ENCODE measurements around the gene MVB12B.
A peak's percentile ranks its signal among the peaks of the same experiment; 100 is the strongest.
"Not testable (repeated sequence)": the region's sequence is repeated elsewhere in the genome, so short reads cannot be mapped to it uniquely, and the experiment has no call there.

Gene MVB12B

GRCh38 chr9:126326228-126327005 is at the start of gene MVB12B:
TSS of gene MVB12B (plus strand) at chr9:126326829. CDS start at chr9:126326930, 101 bp downstream.
- TF ChIP-seq CTCF (IDR thresholded peaks at IDR 0.05; ENCODE audit: control insufficient read depth, extremely low read depth, insufficient read depth), result no peak
- DNase-seq (ENCODE audit: low read depth), result no peak
- peak within 1 kb of the TSS; percentile 65 for H3K4me3 ChIP-seq (ENCODE audit: low read depth, low read length)

- DNase-seq (ENCODE audit: low read depth), result no peak
- no peak overlapping the region for H3K4me3 ChIP-seq (ENCODE audit: low read depth, low read length)
- TF ChIP-seq CTCF (IDR thresholded peaks at IDR 0.05; ENCODE audit: control insufficient read depth, extremely low read depth, insufficient read depth), result no peak
Measured at GRCh38 chr9:126283799-126284465, 42.7 kb upstream of the MVB12B start.

GRCh38 chr9:126285652-126286051 is 41.0 kb upstream of the MVB12B start:
- not testable (repeated sequence) for H3K4me3 ChIP-seq (ENCODE audit: low read depth, low read length); DNase-seq (ENCODE audit: low read depth)

GRCh38 chr9:126287166-126287866 is 39.3 kb upstream of the MVB12B start:
- TF ChIP-seq CTCF (IDR thresholded peaks at IDR 0.05; ENCODE audit: control insufficient read depth, extremely low read depth, insufficient read depth), result no peak
- H3K4me3 ChIP-seq (ENCODE audit: low read depth, low read length), result no peak overlapping the region
- DNase-seq (ENCODE audit: low read depth), result no peak

- H3K4me3 ChIP-seq (ENCODE audit: low read depth, low read length), result no peak overlapping the region
- DNase-seq (ENCODE audit: low read depth), result no peak
- no peak for TF ChIP-seq CTCF (IDR thresholded peaks at IDR 0.05; ENCODE audit: control insufficient read depth, extremely low read depth, insufficient read depth)
Measured at GRCh38 chr9:126290871-126291270, 35.8 kb upstream of the MVB12B start.

GRCh38 chr9:126291925-126292324 is 34.7 kb upstream of the MVB12B start:
- TF ChIP-seq CTCF (IDR thresholded peaks at IDR 0.05; ENCODE audit: control insufficient read depth, extremely low read depth, insufficient read depth), result no peak
- no peak overlapping the region for H3K4me3 ChIP-seq (ENCODE audit: low read depth, low read length)
- DNase-seq (ENCODE audit: low read depth), result no peak

All from LNCaP clone FGC (cell line).